ENCODE measurements around the gene CCNC.
A peak's percentile ranks its signal among the peaks of the same experiment; 100 is the strongest.

Gene CCNC

GRCh38 chr6:99590728-99591672 lies 22.5 kb upstream of the CCNC start:
- Histone ChIP-seq H3K79me1 (ENCODE audit: low read depth, low read length) (no peaks in the 10 kb centered on the region), H3K18ac (ENCODE audit: low read length) (no peak overlapping the region), H3K23ac (ENCODE audit: low read depth, low read length, poor library complexity) (peak overlapping the region; percentile 32), H3K36me3 (replicated peaks in 1 of 2; ENCODE audit: control insufficient read depth in 2 of 2, insufficient read depth in 2 of 2, low read length in 2 of 2) (no peaks in the 10 kb centered on the region), H3K4me1 (ENCODE audit: control insufficient read depth in 2 of 2, insufficient read depth in 1 of 2, low read depth in 1 of 2, low read length in 2 of 2) (peaks cover 5 to 6% of the 10 kb centered on the region in 2 donors), H3K27ac (replicated peaks; ENCODE audit: low read length) (no peak overlapping the region), H3K14ac (ENCODE audit: low read length) (no peak overlapping the region), H3K4me3 (ENCODE audit: low read length in 2 of 2) (no peak overlapping the region), H4K8ac (ENCODE audit: low read depth, low read length) (no peak overlapping the region), H3K4ac (ENCODE audit: low read length) (no peak overlapping the region), H4K91ac (ENCODE audit: low read depth, low read length, poor library complexity) (no peak overlapping the region), H2BK120ac (ENCODE audit: low read depth, low read length) (no peak overlapping the region), H3K27me3 (ENCODE audit: control insufficient read depth in 3 of 3, insufficient read depth in 3 of 3, low read depth in 1 of 3, low read length in 3 of 3) (peaks cover 27 to 91% (median 69%) of the 10 kb centered on the region in 3 experiments), H3K9me3 (replicated peaks in 1 of 2; ENCODE audit: control insufficient read depth in 2 of 2, insufficient read depth in 1 of 2, low read depth in 1 of 2, low read length in 2 of 2) (peaks cover 0 to 7% of the 10 kb centered on the region in 2 donors), H2AFZ (ENCODE audit: low read length) (peak overlapping the region; percentile 80), H2BK15ac (ENCODE audit: low read length) (no peak overlapping the region), H3K4me2 (ENCODE audit: insufficient read depth, low read length, poor library complexity, severe bottlenecking) (peak overlapping the region; percentile 23), H2BK12ac (ENCODE audit: low read length) (no peak overlapping the region), H2AK5ac (ENCODE audit: low read depth, low read length) (no peak overlapping the region), H2BK5ac (ENCODE audit: low read length) (no peak overlapping the region), H3K9ac (ENCODE audit: low read depth, low read length, poor library complexity) (no peak overlapping the region)
- DNase-seq (ENCODE audit: low spot score), result no peak
- no CpG with 5 or more reads among the region's 63 CpGs for WGBS, 2 donors (ENCODE audit: extremely low coverage in 2 of 2, insufficient read length in 2 of 2, insufficient replicate concordance in 1 of 2)

GRCh38 chr6:99589907-99590493 lies 21.5 kb upstream of the CCNC start:
- H3K9ac ChIP-seq (ENCODE audit: low read depth, low read length, poor library complexity), result no peak overlapping the region
- H3K4me2 ChIP-seq (ENCODE audit: insufficient read depth, low read length, poor library complexity, severe bottlenecking), result no peak overlapping the region
- no CpG with 5 or more reads among the region's 10 CpGs for WGBS, 2 donors (ENCODE audit: extremely low coverage in 2 of 2, insufficient read length in 2 of 2, insufficient replicate concordance in 1 of 2)

GRCh38 chr6:99589290-99589672 lies 20.8 kb upstream of the CCNC start:
- Histone ChIP-seq H2AK5ac (ENCODE audit: low read depth, low read length) (peak overlapping the region; percentile 70), H3K18ac (ENCODE audit: low read length) (peak overlapping the region; percentile 86), H3K9ac (ENCODE audit: low read depth, low read length, poor library complexity) (no peak overlapping the region), H3K14ac (ENCODE audit: low read length) (no peak overlapping the region), H3K79me1 (ENCODE audit: low read depth, low read length) (no peaks in the 10 kb centered on the region), H2BK5ac (ENCODE audit: low read length) (no peak overlapping the region), H3K9me3 (replicated peaks in 1 of 2; ENCODE audit: control insufficient read depth in 2 of 2, insufficient read depth in 1 of 2, low read depth in 1 of 2, low read length in 2 of 2) (peaks cover 0 to 2% of the 10 kb centered on the region in 2 donors), H3K36me3 (replicated peaks in 1 of 2; ENCODE audit: control insufficient read depth in 2 of 2, insufficient read depth in 2 of 2, low read length in 2 of 2) (no peaks in the 10 kb centered on the region), H2BK15ac (ENCODE audit: low read length) (no peak overlapping the region), H2BK12ac (ENCODE audit: low read length) (no peak overlapping the region), H3K4me3 (ENCODE audit: low read length in 2 of 2) (peak overlapping the region; percentile 44 to 71), H2BK120ac (ENCODE audit: low read depth, low read length) (no peak overlapping the region), H3K4me1 (ENCODE audit: control insufficient read depth in 2 of 2, insufficient read depth in 1 of 2, low read depth in 1 of 2, low read length in 2 of 2) (peaks cover 5 to 6% of the 10 kb centered on the region in 2 donors), H3K4me2 (ENCODE audit: insufficient read depth, low read length, poor library complexity, severe bottlenecking) (peak overlapping the region; percentile 87), H3K4ac (ENCODE audit: low read length) (no peak overlapping the region), H3K23ac (ENCODE audit: low read depth, low read length, poor library complexity) (no peak overlapping the region), H4K91ac (ENCODE audit: low read depth, low read length, poor library complexity) (no peak overlapping the region), H3K27me3 (ENCODE audit: control insufficient read depth in 3 of 3, insufficient read depth in 3 of 3, low read depth in 1 of 3, low read length in 3 of 3) (peaks cover 27 to 92% (median 67%) of the 10 kb centered on the region in 3 experiments), H3K27ac (replicated peaks; ENCODE audit: low read length) (no peak overlapping the region), H4K8ac (ENCODE audit: low read depth, low read length) (no peak overlapping the region), H2AFZ (ENCODE audit: low read length) (peak overlapping the region; percentile 99)
- no CpG with 5 or more reads among the region's 21 CpGs for WGBS, 2 donors (ENCODE audit: extremely low coverage in 2 of 2, insufficient read length in 2 of 2, insufficient replicate concordance in 1 of 2)
- DNase-seq (ENCODE audit: low spot score), result no peak

More at GRCh38 chr6:99589907-99590493, 21.5 kb upstream of the CCNC start:
- Histone ChIP-seq H3K18ac (ENCODE audit: low read length) (no peak overlapping the region), H3K79me1 (ENCODE audit: low read depth, low read length) (no peaks in the 10 kb centered on the region), H2BK120ac (ENCODE audit: low read depth, low read length) (no peak overlapping the region), H3K4me3 (ENCODE audit: low read length in 2 of 2) (no peak overlapping the region), H3K27ac (replicated peaks; ENCODE audit: low read length) (no peak overlapping the region), H2AK5ac (ENCODE audit: low read depth, low read length) (no peak overlapping the region), H3K23ac (ENCODE audit: low read depth, low read length, poor library complexity) (no peak overlapping the region), H2BK15ac (ENCODE audit: low read length) (no peak overlapping the region), H2AFZ (ENCODE audit: low read length) (no peak overlapping the region), H3K4me1 (ENCODE audit: control insufficient read depth in 2 of 2, insufficient read depth in 1 of 2, low read depth in 1 of 2, low read length in 2 of 2) (peaks cover 5 to 6% of the 10 kb centered on the region in 2 donors), H2BK12ac (ENCODE audit: low read length) (no peak overlapping the region), H3K4ac (ENCODE audit: low read length) (no peak overlapping the region), H3K9me3 (replicated peaks in 1 of 2; ENCODE audit: control insufficient read depth in 2 of 2, insufficient read depth in 1 of 2, low read depth in 1 of 2, low read length in 2 of 2) (peaks cover 0 to 3% of the 10 kb centered on the region in 2 donors), H4K91ac (ENCODE audit: low read depth, low read length, poor library complexity) (no peak overlapping the region), H3K36me3 (replicated peaks in 1 of 2; ENCODE audit: control insufficient read depth in 2 of 2, insufficient read depth in 2 of 2, low read length in 2 of 2) (no peaks in the 10 kb centered on the region), H3K14ac (ENCODE audit: low read length) (no peak overlapping the region), H3K27me3 (ENCODE audit: control insufficient read depth in 3 of 3, insufficient read depth in 3 of 3, low read depth in 1 of 3, low read length in 3 of 3) (peaks cover 27 to 90% (median 66%) of the 10 kb centered on the region in 3 experiments), H2BK5ac (ENCODE audit: low read length) (no peak overlapping the region), H4K8ac (ENCODE audit: low read depth, low read length) (no peak overlapping the region)
- no peak for DNase-seq (ENCODE audit: low spot score)

Data from neuronal stem cell (in vitro differentiated cells).